ENCODE results near the gene MAP7D1.
A peak's percentile ranks its signal among the peaks of the same experiment; 100 is the strongest.

Gene MAP7D1

DNA sequence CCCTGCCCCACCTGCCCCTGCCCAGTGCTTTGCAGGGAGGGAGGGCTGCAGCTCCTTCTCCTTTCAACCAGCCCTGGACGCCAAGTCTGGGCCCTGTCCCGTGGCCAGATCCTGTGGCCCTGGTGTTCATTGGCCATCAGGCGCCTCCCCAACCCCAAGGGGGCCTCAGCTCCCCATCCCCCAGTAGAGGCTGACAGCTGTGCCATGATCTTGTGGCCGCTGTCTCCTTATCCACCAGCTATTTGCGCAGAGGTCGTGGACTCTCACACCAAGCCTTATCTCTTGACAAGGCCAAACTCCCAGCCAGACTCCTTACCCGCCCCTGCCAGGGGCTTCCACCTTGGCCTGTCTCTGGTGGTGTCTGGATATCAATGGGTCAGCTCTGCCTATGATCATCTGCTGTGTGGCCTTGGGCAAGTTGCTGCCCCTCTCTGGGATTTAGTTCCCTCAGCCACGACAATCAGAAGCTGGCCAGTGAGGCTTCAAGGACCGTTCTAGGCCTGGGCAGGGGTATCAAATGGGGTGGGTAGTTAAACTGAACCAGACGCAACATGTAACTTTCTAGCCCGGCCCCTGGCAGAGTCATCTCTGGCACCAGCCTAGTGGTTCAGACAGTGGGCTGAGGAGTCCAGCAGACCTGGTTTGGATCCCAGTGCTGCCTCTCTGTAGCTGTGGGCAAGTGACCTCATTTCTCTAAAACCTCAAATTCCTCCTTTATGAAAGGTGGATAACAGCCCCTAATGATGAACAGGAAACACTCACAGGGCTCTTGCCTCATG is 27.6 kb upstream of the MAP7D1 start:
- DNase-seq = no peak

DNA sequence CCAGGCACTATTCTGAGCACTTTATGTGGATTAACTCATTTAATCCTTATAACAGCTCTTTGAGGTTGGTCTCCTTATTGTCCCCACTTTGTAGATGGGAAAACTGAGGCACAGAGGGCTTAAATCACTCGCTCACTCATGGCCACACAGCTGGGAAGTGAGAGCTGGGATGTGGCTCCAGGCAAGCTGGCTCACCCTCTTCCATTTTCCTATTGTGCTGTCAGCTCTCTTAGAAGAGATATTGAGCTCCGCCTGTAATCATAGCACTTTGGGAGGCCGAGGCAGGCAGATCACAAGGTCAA is 27.1 kb upstream of the MAP7D1 start:
- no peak for DNase-seq

DNA sequence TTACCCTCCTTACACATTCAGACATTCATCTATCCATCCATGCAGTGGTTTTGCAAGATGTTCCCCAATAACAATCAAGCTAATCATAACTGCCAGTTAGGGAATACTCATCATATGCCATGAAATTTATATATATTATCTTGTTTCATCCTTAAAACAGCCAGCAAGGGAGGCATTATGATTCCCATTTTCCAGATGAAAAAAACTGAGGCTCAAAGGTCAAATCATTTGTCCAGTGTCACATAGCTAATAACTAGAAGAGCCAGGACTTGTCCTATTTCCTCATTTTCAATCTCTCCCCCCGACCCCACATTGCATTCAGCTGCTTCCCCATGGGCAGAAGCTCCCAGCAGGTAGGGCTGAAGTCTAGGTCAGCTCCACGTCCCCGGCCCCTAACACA is 23.9 kb upstream of the MAP7D1 start:
- DNase-seq = no peak

- DNase-seq = no peak
Measured at GRCh38 chr1:36133484-36133883, 22.5 kb upstream of the MAP7D1 start.

DNA sequence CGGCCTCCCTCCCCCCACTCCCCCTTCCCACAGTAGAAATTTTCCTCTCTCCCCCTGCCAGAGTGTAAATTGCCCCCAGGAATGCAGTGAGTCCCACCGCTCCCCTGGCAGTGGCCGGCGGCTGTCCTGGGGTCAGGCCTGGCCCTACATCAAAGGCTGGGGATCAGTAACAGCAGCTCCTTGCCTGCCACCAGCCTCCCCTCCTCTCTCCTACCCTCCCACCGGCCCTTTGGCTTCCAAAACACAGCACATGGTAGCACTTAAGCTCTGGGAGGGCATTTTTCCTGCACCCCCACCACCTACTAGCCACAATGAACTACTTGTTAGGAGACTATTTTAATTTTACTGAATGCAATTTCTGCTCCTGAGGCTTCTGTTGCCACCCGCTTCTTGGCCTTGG is 21.9 kb upstream of the MAP7D1 start:
- no peak for DNase-seq

GRCh38 chr1:36134505-36135329 is 21.2 kb upstream of the MAP7D1 start:
- peak; percentile 71 for DNase-seq

- DNase-seq = no peak
Measured at GRCh38 chr1:36135330-36135667, 20.7 kb upstream of the MAP7D1 start.

DNA sequence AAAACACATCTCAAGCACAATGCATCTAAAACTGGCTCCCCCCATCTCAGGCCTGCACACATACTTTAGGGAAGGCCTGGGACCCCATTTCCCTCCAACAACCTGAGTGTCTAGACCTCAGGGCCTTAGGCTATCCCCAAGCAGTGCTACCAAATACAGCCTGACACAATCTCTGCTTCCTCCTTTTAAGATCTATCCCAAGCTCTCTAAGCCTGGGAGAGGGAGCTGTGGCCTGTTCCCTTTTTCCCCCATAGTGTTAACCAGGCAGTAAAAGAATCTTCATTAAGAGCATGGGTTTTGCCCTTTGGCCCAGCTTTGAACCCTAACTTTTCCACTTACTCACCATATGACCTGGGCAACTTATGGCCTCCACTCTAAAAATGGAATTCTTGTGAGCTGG is 20.2 kb upstream of the MAP7D1 start:
- DNase-seq = no peak

- no peak for DNase-seq
Measured at GRCh38 chr1:36136535-36136934, 19.4 kb upstream of the MAP7D1 start.

- no peak for DNase-seq
Measured at GRCh38 chr1:36137226-36137625, 18.7 kb upstream of the MAP7D1 start.

GRCh38 chr1:36137776-36138175 is 18.2 kb upstream of the MAP7D1 start:
- DNase-seq = no peak

- DNase-seq = no peak
Measured at GRCh38 chr1:36139521-36139920, 16.4 kb upstream of the MAP7D1 start.

DNA sequence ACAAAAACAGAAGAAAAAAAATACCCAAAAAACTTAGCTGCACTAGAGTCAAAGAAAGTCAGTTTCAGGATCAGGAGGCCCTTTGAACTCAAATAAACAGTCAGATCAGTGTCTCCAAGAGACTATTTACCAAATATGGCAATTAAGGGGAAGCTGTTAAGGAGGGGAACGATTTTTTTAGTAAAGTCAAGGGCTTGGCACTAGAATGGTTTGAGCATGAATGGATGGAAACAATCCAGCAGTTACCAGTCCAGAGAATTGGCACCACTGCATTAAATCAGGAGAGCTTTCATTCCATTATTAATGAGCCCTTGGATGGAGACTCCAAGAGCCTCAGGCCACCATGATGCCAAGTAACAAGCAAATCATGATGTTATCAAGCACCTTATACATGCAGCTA is 13.8 kb upstream of the MAP7D1 start:
- DNase-seq = no peak

DNA sequence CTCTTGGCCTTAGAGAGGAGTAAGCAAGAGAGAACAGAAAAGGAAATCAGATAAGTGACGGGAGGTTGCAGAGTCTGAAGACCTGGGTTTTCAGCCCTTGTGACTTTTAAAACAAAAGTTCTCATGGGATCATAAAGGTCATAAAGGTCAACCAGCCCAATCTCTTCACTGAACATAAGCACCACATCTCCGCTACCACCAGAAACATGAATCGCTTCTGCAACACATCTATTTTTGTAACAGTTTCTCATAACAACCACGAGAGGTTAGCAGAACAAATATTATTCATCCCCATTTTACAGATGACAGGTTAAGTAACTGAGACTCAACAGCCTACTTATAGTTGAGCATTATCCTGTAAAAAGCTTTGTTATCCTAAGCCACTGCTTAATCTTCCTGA is 12.5 kb upstream of the MAP7D1 start:
- DNase-seq = no peak

GRCh38 chr1:36144413-36144812 is 11.5 kb upstream of the MAP7D1 start:
- no peak for DNase-seq

DNA sequence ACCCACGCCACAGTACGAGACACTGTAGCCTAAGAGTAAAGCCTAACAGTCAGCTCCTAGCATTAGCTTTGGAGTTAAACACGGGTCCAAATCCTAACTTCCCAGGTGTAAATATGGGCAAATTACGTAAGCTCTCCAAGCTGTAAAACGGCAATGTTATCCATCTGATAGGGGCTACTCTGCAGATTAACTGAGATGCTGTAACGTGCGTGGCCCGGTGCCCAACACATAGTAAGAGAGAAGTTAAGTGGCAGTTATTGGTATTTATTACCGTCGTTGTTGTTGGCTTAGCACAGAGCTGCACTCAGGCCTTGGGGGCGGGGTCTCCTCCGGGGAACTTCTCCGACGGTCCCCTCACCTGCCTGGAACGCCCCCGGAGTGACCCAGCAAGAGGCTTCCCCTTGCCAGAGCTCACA is 7.1 kb upstream of the MAP7D1 start:
- DNase-seq = no peak

DNA sequence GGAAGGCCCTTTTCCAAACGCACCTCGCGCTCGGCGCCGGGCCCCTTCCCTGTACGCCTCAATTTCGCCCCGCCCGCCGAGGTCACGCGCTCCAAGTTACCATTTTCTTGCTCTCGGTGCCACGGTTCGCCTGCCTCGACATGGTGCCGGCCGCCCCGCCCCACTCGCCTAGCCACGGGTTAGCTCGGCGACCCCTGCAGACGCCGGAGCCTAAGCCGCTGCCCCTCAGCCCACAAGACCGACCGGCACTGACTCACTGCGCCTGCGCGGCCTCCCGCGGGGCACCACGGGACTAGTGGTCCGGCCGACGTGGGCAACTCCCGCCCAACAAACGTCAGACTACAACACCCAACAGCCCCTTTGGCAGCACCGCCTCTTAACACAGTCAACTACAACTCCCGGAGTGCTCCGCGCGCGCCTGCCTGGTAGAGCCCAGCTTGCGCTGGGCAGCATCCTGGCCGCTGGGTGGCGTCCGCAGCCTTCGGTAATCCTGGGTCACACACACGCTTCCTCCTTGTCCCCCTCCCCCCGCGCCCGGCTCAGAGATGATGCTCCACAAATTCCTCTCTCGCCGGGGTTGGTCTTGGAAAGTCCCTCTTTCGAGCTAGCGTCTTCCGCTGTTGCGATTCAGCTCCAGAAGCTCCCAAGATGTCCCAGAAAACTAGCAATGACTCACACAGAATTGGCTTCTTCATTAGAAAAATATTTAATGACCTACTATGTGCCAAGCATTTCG is 6.6 kb upstream of the MAP7D1 start, which contains the start of gene TRAPPC3:
TSS of gene TRAPPC3 (minus strand) at position 250 of the 736 bp plus-strand sequence. CDS start at position 142, 108 bp downstream.
- DNase-seq = peak; percentile 91

DNA sequence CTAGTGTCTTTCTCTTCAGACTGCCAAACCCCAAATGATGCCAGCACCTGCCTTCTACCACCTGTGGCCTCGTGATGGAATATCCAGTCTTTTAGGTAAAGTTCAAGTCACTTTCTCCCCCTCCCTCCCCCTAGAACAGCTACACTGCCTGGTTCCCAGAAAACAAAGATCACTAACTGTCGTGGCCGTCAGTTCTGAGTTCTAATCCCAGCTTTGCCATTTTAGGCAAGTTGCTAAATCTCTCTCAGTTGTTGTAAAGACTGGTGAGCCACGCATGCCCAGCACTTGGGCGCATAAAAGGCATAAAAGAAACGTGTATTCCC is 6.0 kb upstream of the MAP7D1 start:
- no peak for DNase-seq

GRCh38 chr1:36150296-36151133 is 5.4 kb upstream of the MAP7D1 start:
- peak; percentile 75 for DNase-seq

- no peak for DNase-seq
Measured at GRCh38 chr1:36151134-36151844, 4.7 kb upstream of the MAP7D1 start.

GRCh38 chr1:36151845-36152203 is 4.1 kb upstream of the MAP7D1 start:
- DNase-seq = no peak

DNA sequence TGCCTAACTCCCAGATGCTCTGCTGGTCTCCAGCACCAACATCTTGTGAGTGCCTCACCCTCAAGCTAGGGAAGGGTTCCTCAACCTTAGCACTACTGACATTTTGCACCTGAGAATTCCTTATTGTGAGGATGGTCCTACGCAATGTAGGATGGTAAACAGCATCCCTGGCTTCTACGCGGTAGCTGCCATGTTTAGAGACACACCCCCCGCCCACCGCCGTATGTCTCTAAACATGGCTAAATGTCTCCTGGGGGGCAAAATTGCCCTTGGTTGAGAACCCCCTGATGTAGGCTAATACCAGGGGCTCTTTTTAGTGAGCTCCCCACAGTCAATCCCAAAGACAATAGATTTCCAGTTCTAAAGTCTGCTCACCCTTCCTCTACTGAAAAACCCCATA is 2.5 kb upstream of the MAP7D1 start:
- no peak for DNase-seq

DNA sequence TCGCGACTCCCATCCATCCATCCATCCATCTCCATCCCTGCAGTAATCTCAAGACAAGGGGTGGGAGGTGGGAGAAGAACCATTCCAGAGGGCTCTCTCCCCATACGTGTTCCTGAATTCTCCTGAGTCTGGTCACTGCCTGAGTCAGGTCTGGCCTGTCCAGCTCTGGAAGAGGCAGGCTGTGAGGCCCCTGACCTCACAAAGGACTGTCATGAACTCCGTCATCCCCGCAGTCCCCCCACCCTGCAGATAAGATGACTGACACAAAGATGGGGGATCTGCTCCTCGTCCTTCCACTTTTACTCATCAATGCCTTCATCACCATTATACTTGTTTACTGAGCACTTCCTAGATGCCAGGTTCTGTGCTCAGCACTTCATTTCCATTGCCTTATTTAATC is 1.6 kb upstream of the MAP7D1 start:
- DNase-seq = no peak
